ENCODE data around the gene UFC1.

- TF ChIP-seq EP300 (IDR thresholded peaks at IDR 0.05) (no peak), CTCF (IDR thresholded peaks at IDR 0.05) (no peak), POLR2A (IDR thresholded peaks at IDR 0.05) (no peak)
Measured at GRCh38 chr1:161196111-161196510, 42.3 kb downstream of the UFC1 start.
